Activated gamma-delta T cell treated with Interleukin-2 at 50 U/mL for 16 hours (primary cell): ENCODE data around the gene TACC2.

Source experiments
- DNase-seq: peaks from one replicate; pipeline ENCODE4 v3.0.0-alpha.2; 2020

TACC2 gene

GRCh38 chr10:122257041-122257440, 268.1 kb downstream of the TACC2 start:
- DNase-seq, result no peak

DNA sequence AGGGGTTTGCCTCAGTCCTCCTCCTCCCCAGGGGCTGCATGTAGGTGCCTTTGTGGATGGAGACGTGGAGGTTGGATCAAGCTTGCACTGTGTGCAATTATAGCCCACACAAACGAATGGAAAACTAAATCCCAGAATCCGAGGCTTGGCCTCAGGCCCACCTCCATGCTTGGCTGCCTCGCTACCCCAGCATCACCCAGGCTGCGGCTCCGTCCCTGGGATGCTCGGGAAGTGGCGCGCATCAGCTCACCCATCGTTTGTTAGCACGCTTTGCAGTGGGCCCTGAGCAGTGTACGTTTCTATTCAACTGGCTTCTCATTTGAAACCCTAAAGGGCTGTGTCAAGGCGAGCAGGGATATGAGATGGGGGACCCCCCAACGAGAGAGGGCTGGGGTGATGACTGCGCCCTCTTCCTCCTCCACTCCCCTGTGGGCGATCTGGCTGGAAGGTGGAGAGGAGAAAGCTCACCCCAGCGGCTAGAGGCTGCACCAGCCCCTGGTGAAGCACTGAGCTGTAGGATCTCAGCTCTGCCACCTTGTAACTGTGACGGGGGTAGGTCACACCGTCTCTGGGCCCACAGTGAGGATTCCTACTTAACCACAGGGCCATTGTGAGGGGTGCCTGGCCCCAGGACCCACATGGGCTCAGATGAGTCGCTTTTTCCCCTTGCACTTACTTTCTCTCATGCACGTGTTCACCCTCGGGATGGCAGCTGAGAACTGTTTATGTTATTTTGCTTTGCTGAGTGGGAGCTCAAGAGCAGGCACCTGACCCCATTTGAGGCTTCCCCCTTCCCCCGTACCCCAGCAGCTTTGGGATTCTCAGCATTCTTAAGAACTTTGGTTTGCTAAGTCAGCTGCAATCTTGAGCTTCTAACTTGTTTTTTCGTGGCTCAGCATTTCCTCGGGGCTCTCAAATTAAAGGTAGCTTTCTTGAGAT, 269.4 kb downstream of the TACC2 start:
- DNase-seq, result no peak

DNA sequence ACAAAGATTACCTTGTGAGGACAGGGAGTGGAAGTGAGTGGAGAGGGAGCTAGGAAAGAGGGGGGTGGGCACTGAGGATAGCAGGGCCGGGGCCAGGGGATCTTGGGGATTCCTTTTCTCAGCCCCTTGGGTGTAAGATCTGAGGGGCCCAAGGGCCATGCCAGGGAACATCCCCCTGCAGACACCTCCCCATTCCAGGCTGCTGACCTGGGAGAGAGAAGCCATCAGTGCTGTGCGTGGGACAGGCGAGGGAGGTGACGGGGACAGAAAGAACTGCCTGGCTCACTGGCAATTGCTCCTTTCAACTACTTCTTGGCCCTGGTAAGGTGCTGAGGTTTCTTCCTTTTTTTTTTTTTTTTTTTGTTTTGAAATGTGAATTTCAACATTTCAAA, 270.1 kb downstream of the TACC2 start:
- no peak for DNase-seq

GRCh38 chr10:122261584-122261983, 272.6 kb downstream of the TACC2 start:
- DNase-seq, result no peak

DNA sequence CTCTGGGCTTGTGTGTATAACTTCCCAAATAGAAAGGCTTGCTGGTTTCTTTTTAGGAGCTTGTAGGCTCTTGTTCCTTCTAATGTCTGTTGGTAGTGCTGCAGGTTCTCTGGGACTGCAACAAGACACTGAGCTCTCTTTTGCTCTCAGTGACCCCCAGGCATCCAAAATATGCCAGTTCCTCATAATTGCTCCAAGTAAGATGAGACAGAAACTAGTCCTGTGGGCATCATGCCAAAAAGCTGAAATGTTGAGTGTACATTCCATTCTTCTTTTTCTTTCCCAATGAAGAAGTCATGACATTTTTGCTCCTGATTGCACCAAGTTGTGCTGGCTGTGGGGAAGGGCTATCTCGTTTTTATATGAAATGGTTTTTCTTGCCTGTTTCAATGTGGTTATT, 275.0 kb downstream of the TACC2 start:
- DNase-seq, result no peak

GRCh38 chr10:122264436-122264835, 275.5 kb downstream of the TACC2 start:
- no peak for DNase-seq

DNA sequence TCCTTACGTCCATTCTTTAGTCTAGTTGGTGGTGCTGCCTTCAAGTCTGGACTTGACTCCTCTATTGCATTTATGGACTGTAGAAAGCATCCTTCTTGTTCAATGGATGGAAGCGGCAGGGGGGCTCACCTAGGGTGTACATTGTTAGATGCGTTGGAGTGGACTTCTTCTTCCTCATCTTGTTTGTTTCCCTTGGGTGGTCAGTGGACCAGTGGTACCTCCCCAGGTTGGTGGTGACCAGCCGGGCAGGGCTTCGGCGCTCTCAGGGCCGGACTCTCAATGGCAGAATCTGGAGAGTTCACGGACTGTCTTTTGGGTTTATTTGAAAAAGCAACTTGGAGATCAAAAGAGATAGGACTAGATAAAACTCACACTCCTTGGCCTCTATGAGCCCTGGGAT, 276.0 kb downstream of the TACC2 start:
- no peak for DNase-seq

DNA sequence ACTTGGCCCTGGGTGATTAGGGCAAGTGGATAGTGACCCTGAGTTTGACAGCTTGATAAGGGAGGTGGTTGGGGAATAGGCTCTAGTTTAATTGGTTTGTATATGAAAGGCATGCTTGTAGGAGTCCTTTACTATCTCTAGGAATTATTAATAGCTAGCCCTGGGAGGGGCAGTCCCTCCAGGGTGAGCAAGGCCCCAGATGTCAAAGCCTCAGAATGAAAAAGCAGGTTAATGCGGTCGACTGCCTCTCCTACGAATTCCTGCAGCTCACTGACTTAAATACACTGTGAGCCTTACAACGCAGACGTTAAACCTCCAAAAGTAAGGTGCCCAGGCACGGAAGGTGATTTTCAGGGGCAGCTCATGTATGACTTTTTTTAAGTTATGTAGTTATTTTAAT, 276.9 kb downstream of the TACC2 start:
- DNase-seq, result no peak

DNA sequence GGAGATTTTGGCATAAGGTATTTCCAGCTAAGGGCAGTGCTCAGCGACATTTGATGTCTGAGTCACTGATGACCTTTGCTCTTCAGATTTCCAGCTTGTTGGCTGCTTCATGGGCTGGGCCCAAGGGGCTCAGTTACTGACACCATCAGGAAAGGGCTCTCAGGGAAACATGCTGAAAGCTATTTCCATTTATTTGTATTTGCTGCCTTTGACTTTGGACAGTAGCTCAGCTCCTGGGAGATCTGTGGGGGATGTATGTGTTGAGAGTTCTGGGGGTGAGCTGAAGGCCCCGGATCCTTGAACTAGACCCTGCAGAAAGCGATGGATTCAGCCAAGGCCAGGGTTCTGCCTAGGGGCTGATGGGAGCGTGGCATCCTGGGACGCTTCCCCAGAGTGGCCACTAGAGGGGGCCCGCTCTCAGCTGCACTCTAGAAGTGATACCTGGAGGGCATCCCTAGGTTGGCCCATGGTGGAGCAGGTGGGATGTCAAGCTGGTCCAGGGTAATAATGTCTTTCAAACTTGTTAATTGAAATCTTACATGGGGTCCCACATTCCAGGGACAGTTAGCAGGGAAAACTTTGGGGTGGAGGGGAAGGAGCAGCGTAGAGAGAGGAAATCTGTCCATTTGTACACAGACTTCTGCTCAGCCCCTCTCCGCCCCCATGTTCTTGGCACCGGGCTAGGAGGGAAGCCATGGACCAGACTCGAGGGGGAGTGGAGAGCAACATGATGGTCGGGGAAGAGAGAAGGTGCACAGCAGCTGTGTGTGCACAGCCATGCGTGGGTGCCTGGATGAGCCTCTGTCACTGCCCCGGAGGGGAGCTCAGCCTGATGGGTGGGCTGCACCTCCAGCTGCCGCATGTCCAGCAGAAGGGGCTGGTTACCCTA, 279.1 kb downstream of the TACC2 start:
- peak; percentile 34 for DNase-seq

GRCh38 chr10:122269059-122269687, 280.2 kb downstream of the TACC2 start:
- no peak for DNase-seq

DNA sequence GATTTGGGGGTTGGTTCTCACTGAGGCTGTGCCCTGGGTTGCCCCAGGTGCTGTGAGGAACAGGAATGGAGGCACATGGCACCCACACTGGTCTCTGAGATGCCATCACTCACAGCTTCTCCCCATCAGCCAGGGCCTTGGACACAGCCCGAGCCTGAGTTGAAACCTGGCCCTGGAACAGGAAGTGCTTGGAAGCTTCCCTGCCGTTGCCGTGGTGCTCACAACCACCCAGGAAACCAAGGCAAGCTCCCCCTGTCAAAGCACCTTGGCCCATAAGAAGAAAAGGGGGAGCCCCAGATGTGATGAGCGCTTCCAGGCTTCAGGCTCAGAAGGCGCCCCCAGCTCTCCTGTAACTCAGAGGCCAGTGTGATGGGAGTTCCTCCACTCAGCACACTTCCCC, 282.1 kb downstream of the TACC2 start, which contains the start of gene BTBD16:
BTBD16 (plus strand) TSS at position 221 of the 400 bp plus-strand sequence. CDS start 3,786 bp downstream, outside the sequence.
- no peak for DNase-seq

DNA sequence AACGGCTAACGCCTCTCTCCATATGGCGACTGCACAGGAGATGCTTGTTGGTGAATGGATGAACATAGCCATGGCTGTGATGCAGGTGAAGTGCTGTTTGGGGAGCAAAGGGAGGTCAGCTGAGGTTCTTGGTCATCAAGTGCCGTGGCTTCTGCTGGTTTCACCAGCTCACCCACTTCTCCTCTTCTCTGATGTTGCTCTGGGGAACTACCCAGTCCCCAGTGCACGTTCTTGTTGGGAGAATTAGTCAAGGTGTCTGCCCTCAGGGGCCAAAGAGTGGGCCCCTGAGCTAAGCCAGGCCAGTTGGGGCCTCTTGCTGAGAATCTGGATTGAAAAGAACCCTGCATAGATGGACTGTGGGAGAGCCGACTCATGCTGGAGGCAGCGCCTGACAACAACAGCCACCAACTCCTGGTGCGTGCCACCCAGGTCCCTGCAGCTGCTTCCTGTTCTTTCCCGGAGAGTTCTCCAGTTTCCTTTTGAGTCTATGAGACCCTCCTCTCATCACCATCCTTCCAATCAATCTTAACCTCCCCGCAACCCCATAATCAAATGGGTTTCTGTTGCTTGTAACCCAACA, 285.1 kb downstream of the TACC2 start:
- DNase-seq, result no peak

GRCh38 chr10:122276611-122277208, 287.7 kb downstream of the TACC2 start:
- no peak for DNase-seq

GRCh38 chr10:122277526-122278136, 288.7 kb downstream of the TACC2 start:
- DNase-seq, result no peak

DNA sequence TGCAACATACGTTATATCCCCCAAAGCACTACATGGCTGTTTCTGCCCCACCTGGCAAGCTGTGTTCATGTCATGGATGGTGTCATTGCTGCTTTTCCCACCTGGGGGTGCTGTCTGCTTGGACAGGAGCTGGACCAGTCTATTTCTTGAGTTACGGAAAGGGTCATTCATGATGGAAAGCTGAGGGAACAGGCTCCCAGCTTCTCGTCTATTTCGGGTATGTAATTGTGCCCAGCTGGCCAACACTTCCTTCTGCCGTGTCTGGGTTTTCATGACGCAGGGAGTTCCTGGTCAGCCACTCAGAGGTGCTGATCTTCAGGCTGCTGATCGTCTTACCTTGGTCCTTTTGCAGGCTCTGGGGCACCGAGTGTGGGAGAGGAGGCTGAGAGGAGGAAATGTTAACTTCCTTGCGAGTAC, 290.8 kb downstream of the TACC2 start:
- DNase-seq, result no peak

- DNase-seq, result no peak
Measured at GRCh38 chr10:122280156-122280555, 291.2 kb downstream of the TACC2 start.

GRCh38 chr10:122281018-122281626, 292.2 kb downstream of the TACC2 start:
- no peak for DNase-seq

DNA sequence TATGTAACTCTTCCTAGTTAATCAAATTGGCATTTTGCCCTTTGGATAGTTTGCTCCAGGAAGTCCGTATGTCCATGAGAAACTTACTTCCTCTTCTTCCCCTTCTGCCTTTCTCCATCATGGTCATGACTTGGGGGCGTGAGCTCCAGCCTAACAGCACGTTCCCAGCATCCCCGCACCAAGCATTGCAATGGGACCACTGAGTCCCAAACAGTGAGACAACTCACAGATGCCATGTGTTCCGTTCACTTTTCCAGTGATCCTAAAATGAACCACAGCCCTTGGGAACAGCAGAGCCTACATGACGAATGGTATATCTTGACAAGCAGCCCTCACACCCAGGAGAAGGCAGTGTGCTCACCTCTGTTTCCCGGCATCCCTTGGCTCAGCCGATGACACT, 292.8 kb downstream of the TACC2 start:
- no peak for DNase-seq

- DNase-seq, result no peak
Measured at GRCh38 chr10:122282253-122282671, 293.3 kb downstream of the TACC2 start.

DNA sequence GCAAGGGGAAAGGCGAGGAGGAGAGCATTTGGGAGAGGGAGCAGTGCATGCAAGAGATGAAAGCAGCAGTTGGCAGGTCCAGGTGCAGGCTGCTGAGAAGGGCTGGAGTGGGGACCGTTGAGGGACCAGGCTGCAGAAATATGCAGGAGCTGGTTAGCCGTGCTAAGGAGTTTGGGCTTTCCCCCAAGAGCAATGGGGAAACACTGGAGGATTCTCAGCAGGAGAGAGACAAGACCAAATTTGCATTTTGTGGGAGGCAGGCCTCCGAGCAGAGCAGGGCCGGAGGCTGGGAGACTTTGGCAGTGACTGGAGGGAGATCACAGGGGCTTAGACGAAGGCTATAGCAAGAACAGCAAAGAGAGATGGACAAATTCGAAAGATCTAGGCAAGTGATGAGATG, 293.9 kb downstream of the TACC2 start:
- DNase-seq, result no peak
